Type B pancreatic cell (in vitro differentiated cells): ENCODE data around the gene ACER2. TPM values are rescaled to one million over a fixed set of nuclear protein-coding genes. Genes with fewer than 3 reads are reported as not detected.

Experiments
- DNase-seq: peaks from one replicate; pipeline ENCODE4 v3.0.0; 2021; ENCODE audit warnings: mixed read lengths; ENCODE audit not compliant: unreplicated experiment; ENCODE audit errors: extremely low spot score
- H3K27ac Mint-ChIP-seq: 2 replicates; pipeline ENCODE4 v1.8.0; 2021; ENCODE audit warnings: mild to moderate bottlenecking, mixed read lengths
- H3K27me3 Mint-ChIP-seq: 2 replicates; pipeline ENCODE4 v1.8.0; 2021; ENCODE audit warnings: mixed read lengths
- H3K36me3 Mint-ChIP-seq: 2 replicates; pipeline ENCODE4 v1.8.0; 2021; ENCODE audit warnings: mixed read lengths
- H3K4me1 Mint-ChIP-seq: one replicate; pipeline ENCODE4 v1.8.0; 2021; ENCODE audit warnings: mixed read lengths; ENCODE audit not compliant: unreplicated experiment
- H3K4me3 Mint-ChIP-seq: 2 replicates; pipeline ENCODE4 v1.8.0; 2021; ENCODE audit warnings: mild to moderate bottlenecking, mixed read lengths
- H3K9me3 Mint-ChIP-seq: 2 replicates; pipeline ENCODE4 v1.8.0; 2021; ENCODE audit warnings: mixed read lengths
- CTCF ChIP-seq: fragments of 200-600 bp; sonication (generic); conservative IDR thresholded peaks from 2 replicates; pipeline ENCODE4 v1.5.0; 2021; ENCODE audit warnings: antibody characterized with exemption, mild to moderate bottlenecking
- long read RNA-seq: library from polyadenylated mRNA; unstranded; transcript quantifications from one replicate; pipeline ENCODE4 v2.0.0, GENCODE V29; 2020
- total RNA-seq: library from RNA; stranded (reverse); gene quantifications from 2 replicates; pipeline ENCODE4 v1.2.1, GENCODE V29; 2021; ENCODE audit warnings: low replicate concordance

Gene ACER2
- 9.2 and 15.3 TPM in 2 replicates for total RNA-seq
- long read RNA-seq, partial matches to known transcripts, result 0 of 3 reads
- long read RNA-seq, other reads (novel, unspliced or antisense), result 1 of 3 reads

- H3K36me3 Mint-ChIP-seq, result no peaks in the 10 kb centered on the region
Observed at GRCh38 chr9:19408693-19409400, at the start of gene ACER2. Gene ACER2, plus strand, starts transcription at chr9:19409009. Its CDS starts 76 bp downstream, at chr9:19409085.

GRCh38 chr9:19369107-19369506, 39.7 kb upstream of the ACER2 start:
- peak overlapping the region; percentile 64 for H3K27ac Mint-ChIP-seq

More at GRCh38 chr9:19408693-19409400, at the start of gene ACER2:
- H3K4me1 Mint-ChIP-seq, result peaks cover 10% of the 10 kb centered on the region
- H3K9me3 Mint-ChIP-seq, result no peaks in the 10 kb centered on the region
- no peaks in the 10 kb centered on the region for H3K27me3 Mint-ChIP-seq
- peak within 1 kb of the TSS; percentile 93 for H3K4me3 Mint-ChIP-seq
- peak; percentile 28 for TF ChIP-seq CTCF
- DNase-seq, result peak; percentile 96
- H3K27ac Mint-ChIP-seq, result peak within 1 kb of the TSS; percentile 87

GRCh38 chr9:19371942-19372341, 36.9 kb upstream of the ACER2 start:
- Mint-ChIP-seq H3K4me1 (peaks cover under 1% of the 10 kb centered on the region), H3K9me3 (no peaks in the 10 kb centered on the region), H3K27me3 (no peaks in the 10 kb centered on the region), H3K4me3 (no peak overlapping the region), H3K36me3 (peaks cover 32% of the 10 kb centered on the region), H3K27ac (no peak overlapping the region)
- peak; percentile 35 for TF ChIP-seq CTCF
- no peak for DNase-seq

More at GRCh38 chr9:19369107-19369506, 39.7 kb upstream of the ACER2 start:
- DNase-seq, result no peak
- TF ChIP-seq CTCF, result no peak
- Mint-ChIP-seq H3K36me3 (peaks cover 21% of the 10 kb centered on the region), H3K4me3 (peak overlapping the region; percentile 15), H3K9me3 (no peaks in the 10 kb centered on the region), H3K4me1 (no peaks in the 10 kb centered on the region), H3K27me3 (no peaks in the 10 kb centered on the region)

GRCh38 chr9:19372567-19372966, 36.2 kb upstream of the ACER2 start:
- no peaks in the 10 kb centered on the region for H3K9me3 Mint-ChIP-seq
- no peak for TF ChIP-seq CTCF
- no peaks in the 10 kb centered on the region for H3K27me3 Mint-ChIP-seq
- no peak for DNase-seq
- peaks cover 38% of the 10 kb centered on the region for H3K36me3 Mint-ChIP-seq
- H3K4me1 Mint-ChIP-seq, result peaks cover 7% of the 10 kb centered on the region
- H3K4me3 Mint-ChIP-seq, result no peak overlapping the region
- peak overlapping the region; percentile 65 for H3K27ac Mint-ChIP-seq

- H3K27ac Mint-ChIP-seq, result no peak overlapping the region
- H3K9me3 Mint-ChIP-seq, result no peaks in the 10 kb centered on the region
- no peak for TF ChIP-seq CTCF
- no peaks in the 10 kb centered on the region for H3K27me3 Mint-ChIP-seq
- H3K36me3 Mint-ChIP-seq, result peaks cover 39% of the 10 kb centered on the region
- H3K4me1 Mint-ChIP-seq, result peaks cover 14% of the 10 kb centered on the region
- no peak for DNase-seq
- no peak overlapping the region for H3K4me3 Mint-ChIP-seq
Observed at GRCh38 chr9:19373527-19373926, 35.3 kb upstream of the ACER2 start.
